ENCODE results near the gene WWOX. TPM values are rescaled to one million over a fixed set of nuclear protein-coding genes. Genes with fewer than 3 reads are reported as not detected.
A peak's percentile ranks its signal among the peaks of the same experiment; 100 is the strongest.

The WWOX gene
- total and polyA plus RNA-seq, 2 of the 8 experiments (the other 6 are each of a cell fraction or from before 2014, with no cell fraction given) = 5.4 to 16.7 TPM

DNA sequence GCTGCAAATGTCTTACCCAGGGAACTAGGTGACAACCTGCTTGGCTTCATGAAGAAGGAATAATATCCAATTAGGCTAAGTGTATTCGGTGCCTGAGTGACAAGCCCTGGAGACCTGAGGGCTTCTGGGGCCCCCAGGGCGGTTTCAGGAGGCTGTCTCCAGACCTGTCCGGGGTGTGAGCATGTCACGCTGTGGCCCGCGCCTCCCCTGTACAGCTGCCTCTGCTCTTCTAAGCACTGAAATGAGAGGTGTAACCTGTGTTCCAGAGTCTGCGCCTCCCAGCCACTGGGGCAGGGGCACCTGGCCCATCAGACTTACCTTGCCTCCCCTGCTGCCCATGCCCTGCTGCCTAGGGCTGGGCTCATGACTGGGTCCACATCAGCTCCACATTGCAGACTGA lies 114.3 kb downstream of the WWOX start:
- DNase-seq (ENCODE audit: low read depth in 1 of 2, low spot score in 2 of 2) (peak in 1 of 2 experiments; percentile 39), FAIRE-seq (no peak)
- Histone ChIP-seq H4K8ac (ENCODE audit: extremely low read depth, insufficient read depth, low read length) (no peak overlapping the region), H2BK5ac (ENCODE audit: low read depth, low read length) (no peak overlapping the region), H3K36me3 (ENCODE audit: control insufficient read depth in 2 of 4, insufficient read depth in 4 of 4, low read length in 3 of 4) (no peaks in the 10 kb centered on the region), H3K23ac (ENCODE audit: insufficient read length) (no peak overlapping the region), H4K20me1 (replicated peaks in 1 of 2; ENCODE audit: control insufficient read depth in 1 of 2, insufficient read depth in 2 of 2, low read length in 2 of 2) (no peaks in the 10 kb centered on the region), H2AFZ (ENCODE audit: low read length) (no peak overlapping the region), H4K91ac (replicated peaks; ENCODE audit: insufficient read length, low read length) (no peak overlapping the region), H3K9me3 (ENCODE audit: insufficient read depth in 2 of 2, low read depth in 1 of 2, low read length in 1 of 2) (no peaks in the 10 kb centered on the region), H3K4ac (replicated peaks; ENCODE audit: insufficient read length, low read depth, low read length) (no peak overlapping the region), H3K23me2 (ENCODE audit: low read depth, low read length) (no peaks in the 10 kb centered on the region), H3K4me1 (replicated peaks in 1 of 4; ENCODE audit: control insufficient read depth in 3 of 4, insufficient read depth in 4 of 4, low read length in 3 of 4) (peaks cover 0 to 8% (median 1%) of the 10 kb centered on the region in 4 experiments; a peak in 1 of 7 replicates), H3K18ac (ENCODE audit: extremely low read depth, low read length) (no peak overlapping the region), H3K14ac (ENCODE audit: insufficient read length) (no peak overlapping the region), H3K9ac (replicated peaks in 1 of 4; ENCODE audit: extremely low read depth in 1 of 4, low read depth in 3 of 4, low read length in 3 of 4) (no peak overlapping the region), H3K56ac (replicated peaks; ENCODE audit: insufficient read length, low read depth, low read length) (no peak overlapping the region), H3K4me2 (ENCODE audit: insufficient read depth in 1 of 2, low read depth in 2 of 2, low read length in 2 of 2) (no peak overlapping the region), H2BK120ac (replicated peaks; ENCODE audit: low read depth, low read length) (no peak overlapping the region), H3K79me1 (ENCODE audit: low read depth, low read length) (no peaks in the 10 kb centered on the region), H2AK5ac (ENCODE audit: low read depth, low read length) (no peak overlapping the region), H4K5ac (ENCODE audit: insufficient read length, low read depth, low read length) (no peak overlapping the region), H3K79me2 (ENCODE audit: control insufficient read depth in 1 of 2, insufficient read depth in 2 of 2, low read length in 2 of 2) (no peaks in the 10 kb centered on the region), H2BK15ac (ENCODE audit: low read length) (no peak overlapping the region), H3K4me3 (ENCODE audit: extremely low read depth in 1 of 4, insufficient read depth in 2 of 4, low read depth in 3 of 4, low read length in 4 of 4) (no peak overlapping the region), H3K27me3 (replicated peaks in 1 of 4; ENCODE audit: control insufficient read depth in 3 of 4, extremely low read depth in 1 of 4, insufficient read depth in 3 of 4, low read length in 3 of 4) (no peaks in the 10 kb centered on the region), H2BK12ac (ENCODE audit: low read depth, low read length) (no peak overlapping the region), H3K27ac (ENCODE audit: low read depth, low read length) (no peak overlapping the region), H2BK20ac (ENCODE audit: low read length) (no peak overlapping the region)
- ChIA-PET CTCF (ENCODE audit: partially characterized antibody) (interaction anchor here (1.5 kb wide), 1 partner anchor 21 kb away, joined by 4 read pairs; no protein-coding TSS in a partner anchor), POLR2A (ENCODE audit: partially characterized antibody) (no interaction called here)
- WGBS, 2 experiments (ENCODE audit: extremely low coverage in 1 of 2, insufficient coverage in 1 of 2, insufficient read length in 1 of 2, insufficient replicate concordance in 2 of 2, low coverage in 1 of 2, low lambda C conversion rate in 2 of 2, missing lambda C conversion rate in 1 of 2) = 94% methylated on average over 7 of the region's 7 CpGs; no CpG with 5 or more reads in 1 of the 2 experiments
- TF ChIP-seq, protein P1, sequence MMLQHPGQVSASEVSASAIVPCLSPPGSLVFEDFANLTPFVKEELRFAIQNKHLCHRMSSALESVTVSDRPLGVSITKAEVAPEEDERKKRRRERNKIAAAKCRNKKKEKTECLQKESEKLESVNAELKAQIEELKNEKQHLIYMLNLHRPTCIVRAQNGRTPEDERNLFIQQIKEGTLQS (IDR thresholded peaks at IDR 0.05; ENCODE audit: insufficient read depth, low read depth, low read length) = no peak
- no peak for TF ChIP-seq ASH2L (IDR thresholded peaks at IDR 0.05; ENCODE audit: low read length)
- no peak for TF ChIP-seq RXRA (IDR thresholded peaks at IDR 0.05; ENCODE audit: insufficient read depth, low read depth, low read length)
- no peak for TF ChIP-seq EZH2 (IDR thresholded peaks at IDR 0.05; ENCODE audit: low read depth, low read length, severe bottlenecking)
- no peak for TF ChIP-seq POU5F1 (IDR thresholded peaks at IDR 0.05; ENCODE audit: low read depth, low read length)
- TF ChIP-seq CBX8 (IDR thresholded peaks at IDR 0.05; ENCODE audit: borderline replicate concordance, low read depth, low read length) = no peak
- no peak for TF ChIP-seq EP300 (IDR thresholded peaks at IDR 0.05; ENCODE audit: borderline replicate concordance in 1 of 2, low read depth in 2 of 2, low read length in 2 of 2)
- TF ChIP-seq SAP30 (IDR thresholded peaks at IDR 0.05; ENCODE audit: insufficient read depth, insufficient replicate concordance, low read length) = no peak
- no peak for TF ChIP-seq ZNF274 (IDR thresholded peaks at IDR 0.05; ENCODE audit: borderline replicate concordance, extremely low read depth, low read length)
- TF ChIP-seq, protein P2, sequence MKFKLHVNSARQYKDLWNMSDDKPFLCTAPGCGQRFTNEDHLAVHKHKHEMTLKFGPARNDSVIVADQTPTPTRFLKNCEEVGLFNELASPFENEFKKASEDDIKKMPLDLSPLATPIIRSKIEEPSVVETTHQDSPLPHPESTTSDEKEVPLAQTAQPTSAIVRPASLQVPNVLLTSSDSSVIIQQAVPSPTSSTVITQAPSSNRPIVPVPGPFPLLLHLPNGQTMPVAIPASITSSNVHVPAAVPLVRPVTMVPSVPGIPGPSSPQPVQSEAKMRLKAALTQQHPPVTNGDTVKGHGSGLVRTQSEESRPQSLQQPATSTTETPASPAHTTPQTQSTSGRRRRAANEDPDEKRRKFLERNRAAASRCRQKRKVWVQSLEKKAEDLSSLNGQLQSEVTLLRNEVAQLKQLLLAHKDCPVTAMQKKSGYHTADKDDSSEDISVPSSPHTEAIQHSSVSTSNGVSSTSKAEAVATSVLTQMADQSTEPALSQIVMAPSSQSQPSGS (IDR thresholded peaks at IDR 0.05; ENCODE audit: low read length) = no peak
- no peak for TF ChIP-seq POLR2AphosphoS5 (IDR thresholded peaks at IDR 0.05; ENCODE audit: low read depth, low read length)

All from H1 (cell line).